ENCODE measurements around the gene KRABD2.
A peak's percentile ranks its signal among the peaks of the same experiment; 100 is the strongest.

Gene KRABD2

GRCh38 chr17:8376271-8377067 lies at the start of gene KRABD2:
Gene KRABD2, minus strand, starts transcription at chr17:8376704.
- 2% methylated on average over 17 of the region's 41 CpGs for WGBS
- H3K4me3 ChIP-seq = peak within 1 kb of the TSS; percentile 72 to 90 (median 78)
- H3K27me3 ChIP-seq = no peaks in the 10 kb centered on the region
- TF ChIP-seq POLR2AphosphoS5 (IDR thresholded peaks at IDR 0.05) (peak; percentile 77 to 88), EP300 (IDR thresholded peaks at IDR 0.05) (no peak), CTCF (IDR thresholded peaks at IDR 0.05) (peak; percentile 64 to 80 (median 65)), POLR2A (IDR thresholded peaks at IDR 0.05; ENCODE audit: low read depth) (peak; percentile 32)
- H3K36me3 ChIP-seq = peaks cover 41 to 48% (median 47%) of the 10 kb centered on the region in 4 donors
- H3K27ac ChIP-seq (replicated peaks in 1 of 4) = peak within 1 kb of the TSS; percentile 84 to 87 (median 85)
- peak; percentile 94 for DNase-seq (ENCODE audit: extremely low spot score)
- intact Hi-C loops (cut with DNase I) = no loop called here
- peaks cover 39 to 47% (median 43%) of the 10 kb centered on the region in 4 donors for H3K4me1 ChIP-seq
- no peaks in the 10 kb centered on the region for H3K9me3 ChIP-seq

DNA sequence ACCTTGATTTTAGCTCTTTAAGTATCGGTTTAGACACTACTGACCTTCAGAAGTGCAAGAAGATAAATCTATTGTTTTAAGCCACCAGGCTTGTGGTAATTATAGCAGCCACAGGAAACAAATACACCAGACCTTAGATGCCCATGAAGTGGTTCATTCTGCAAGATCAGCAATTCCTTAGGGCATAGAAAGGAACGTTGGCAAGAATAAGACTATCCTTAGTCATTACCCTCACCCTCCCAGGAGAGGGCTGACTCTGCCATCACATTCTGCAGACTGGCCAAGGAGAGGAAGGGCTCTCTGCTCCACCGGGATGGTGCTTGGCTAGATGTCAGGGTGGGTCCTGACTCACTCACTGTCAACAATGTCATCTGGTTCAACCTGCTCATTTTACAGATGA lies 45.1 kb upstream of the KRABD2 start:
- DNase-seq (ENCODE audit: extremely low spot score) = no peak
- no peak for TF ChIP-seq POLR2A (IDR thresholded peaks at IDR 0.05; ENCODE audit: low read depth)
- TF ChIP-seq EP300 (IDR thresholded peaks at IDR 0.05) = no peak
- no peak for TF ChIP-seq POLR2AphosphoS5 (IDR thresholded peaks at IDR 0.05)
- TF ChIP-seq CTCF (IDR thresholded peaks at IDR 0.05) = no peak
- Histone ChIP-seq H3K27me3 (no peaks in the 10 kb centered on the region), H3K27ac (replicated peaks in 1 of 4) (no peak overlapping the region), H3K36me3 (no peaks in the 10 kb centered on the region), H3K4me1 (peaks cover 10 to 15% (median 13%) of the 10 kb centered on the region in 4 donors), H3K4me3 (no peak overlapping the region), H3K9me3 (no peaks in the 10 kb centered on the region)
- 58% methylated on average over 3 of the region's 3 CpGs for WGBS
- intact Hi-C loops (cut with DNase I) = no loop called here

DNA sequence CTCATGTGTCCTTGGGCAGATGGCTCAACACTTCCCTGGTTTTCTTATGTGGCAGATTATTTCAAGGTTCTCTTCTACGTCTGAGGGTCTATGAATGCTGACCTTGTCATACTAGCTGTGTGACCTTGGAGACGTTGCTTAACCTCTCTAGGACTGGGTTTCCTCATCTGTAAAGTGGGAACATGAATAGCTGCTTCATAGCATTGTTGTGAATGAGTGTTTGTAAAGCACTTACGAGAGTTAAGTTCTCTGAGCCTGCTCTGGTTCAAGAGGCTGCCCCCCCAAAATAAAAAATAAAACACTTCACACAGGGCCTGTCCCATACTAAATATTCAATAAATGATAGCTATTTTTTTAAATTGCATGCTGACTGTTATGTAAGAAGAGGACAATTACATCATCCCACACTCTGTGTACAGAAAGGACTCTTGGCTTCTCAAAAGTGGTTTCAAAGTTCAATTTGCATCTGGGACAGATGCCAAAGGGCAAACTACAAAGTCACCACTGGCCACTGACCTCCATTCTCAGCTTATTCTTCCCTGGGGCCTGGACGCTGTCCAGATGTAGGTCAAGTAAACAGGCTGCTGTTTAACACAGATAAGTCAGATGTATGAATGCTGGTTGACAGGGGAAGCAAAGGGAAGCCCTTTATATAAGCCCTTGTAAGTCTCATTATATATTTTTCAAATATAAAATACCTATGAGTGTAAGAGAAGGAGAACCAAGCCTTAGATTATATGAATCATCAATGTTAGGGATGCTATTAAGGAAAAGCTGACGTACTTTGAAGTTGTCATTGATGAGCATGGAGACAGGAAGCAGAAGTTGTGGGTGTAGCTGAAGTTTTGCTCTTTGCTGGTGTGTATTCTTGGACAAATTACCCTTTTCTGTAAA lies 43.8 kb upstream of the KRABD2 start:
- peaks cover 10 to 15% (median 13%) of the 10 kb centered on the region in 4 donors for H3K4me1 ChIP-seq
- H3K27ac ChIP-seq (replicated peaks in 1 of 4) = peak overlapping the region; percentile 19 to 39 (median 30)
- no peaks in the 10 kb centered on the region for H3K36me3 ChIP-seq
- WGBS = 42% methylated on average over 5 of the region's 5 CpGs
- peaks cover 0 to 7% (median 0%) of the 10 kb centered on the region in 4 donors for H3K27me3 ChIP-seq
- no peak overlapping the region for H3K4me3 ChIP-seq
- no peak for DNase-seq (ENCODE audit: extremely low spot score)
- H3K9me3 ChIP-seq = no peaks in the 10 kb centered on the region
- TF ChIP-seq POLR2AphosphoS5 (IDR thresholded peaks at IDR 0.05) = peak; percentile 20 to 24
- no peak for TF ChIP-seq CTCF (IDR thresholded peaks at IDR 0.05)
- intact Hi-C loops (cut with DNase I) = no loop called here

DNA sequence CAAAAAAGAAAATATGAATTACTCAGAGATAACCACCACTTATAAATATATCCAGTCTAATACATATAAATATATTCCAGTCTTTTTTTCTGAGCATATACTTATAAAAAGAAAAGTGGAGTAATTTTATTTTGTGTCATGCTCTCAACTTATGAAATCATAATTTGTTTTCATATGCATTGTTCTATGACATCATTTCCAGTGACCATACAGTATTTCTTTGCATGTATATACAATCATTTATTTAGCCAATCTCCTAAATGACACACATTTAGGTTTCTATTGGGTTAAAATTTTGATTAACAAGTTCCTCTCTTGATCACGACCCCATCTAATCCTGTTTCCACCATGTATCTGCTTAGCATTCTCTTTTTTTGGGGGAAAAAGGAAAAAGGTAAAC lies 42.8 kb upstream of the KRABD2 start:
- DNase-seq (ENCODE audit: extremely low spot score) = no peak
- Histone ChIP-seq H3K9me3 (no peaks in the 10 kb centered on the region), H3K27ac (replicated peaks in 1 of 4) (no peak overlapping the region), H3K36me3 (no peaks in the 10 kb centered on the region), H3K4me3 (no peak overlapping the region), H3K4me1 (peaks cover 10 to 15% (median 13%) of the 10 kb centered on the region in 4 donors), H3K27me3 (peaks cover 0 to 10% (median 0%) of the 10 kb centered on the region in 4 donors)
- intact Hi-C loops (cut with DNase I) = no loop called here
- WGBS = 40% methylated on average over 1 of the region's 1 CpG
- TF ChIP-seq POLR2AphosphoS5 (IDR thresholded peaks at IDR 0.05) = no peak
- no peak for TF ChIP-seq POLR2A (IDR thresholded peaks at IDR 0.05; ENCODE audit: low read depth)
- TF ChIP-seq CTCF (IDR thresholded peaks at IDR 0.05) = no peak
- TF ChIP-seq EP300 (IDR thresholded peaks at IDR 0.05) = no peak
